Activated naive CD4-positive, alpha-beta T cell treated with anti-CD3 and anti-CD28 coated beads, Interleukin-2, amount 50 U/mL, for 24 hours (primary cell): Measurements from ENCODE around the gene NEURL1B.

Experiments
- H3K27ac Mint-ChIP-seq: one replicate; pipeline ENCODE4 v1.8.0; 2021; ENCODE audit warnings: mild to moderate bottlenecking, mixed read lengths
- H3K27me3 Mint-ChIP-seq: one replicate; pipeline ENCODE4 v1.8.0; 2021; ENCODE audit warnings: mixed read lengths
- H3K36me3 Mint-ChIP-seq: one replicate; pipeline ENCODE4 v1.8.0; 2021; ENCODE audit warnings: mixed read lengths
- H3K4me1 Mint-ChIP-seq: one replicate; pipeline ENCODE4 v1.8.0; 2021; ENCODE audit warnings: mixed read lengths
- H3K4me3 Mint-ChIP-seq: one replicate; pipeline ENCODE4 v1.8.0; 2021; ENCODE audit warnings: mild to moderate bottlenecking, mixed read lengths
- H3K9me3 Mint-ChIP-seq: one replicate; pipeline ENCODE4 v1.8.0; 2021; ENCODE audit warnings: mixed read lengths

The NEURL1B gene

GRCh38 chr5:172715421-172715780 lies 74.3 kb downstream of the NEURL1B start:
- no peaks in the 10 kb centered on the region for H3K36me3 Mint-ChIP-seq
- no peaks in the 10 kb centered on the region for H3K9me3 Mint-ChIP-seq
- H3K4me3 Mint-ChIP-seq: no peak overlapping the region
- peaks cover 2% of the 10 kb centered on the region for H3K27me3 Mint-ChIP-seq
- no peak overlapping the region for H3K27ac Mint-ChIP-seq
- H3K4me1 Mint-ChIP-seq: no peaks in the 10 kb centered on the region

DNA sequence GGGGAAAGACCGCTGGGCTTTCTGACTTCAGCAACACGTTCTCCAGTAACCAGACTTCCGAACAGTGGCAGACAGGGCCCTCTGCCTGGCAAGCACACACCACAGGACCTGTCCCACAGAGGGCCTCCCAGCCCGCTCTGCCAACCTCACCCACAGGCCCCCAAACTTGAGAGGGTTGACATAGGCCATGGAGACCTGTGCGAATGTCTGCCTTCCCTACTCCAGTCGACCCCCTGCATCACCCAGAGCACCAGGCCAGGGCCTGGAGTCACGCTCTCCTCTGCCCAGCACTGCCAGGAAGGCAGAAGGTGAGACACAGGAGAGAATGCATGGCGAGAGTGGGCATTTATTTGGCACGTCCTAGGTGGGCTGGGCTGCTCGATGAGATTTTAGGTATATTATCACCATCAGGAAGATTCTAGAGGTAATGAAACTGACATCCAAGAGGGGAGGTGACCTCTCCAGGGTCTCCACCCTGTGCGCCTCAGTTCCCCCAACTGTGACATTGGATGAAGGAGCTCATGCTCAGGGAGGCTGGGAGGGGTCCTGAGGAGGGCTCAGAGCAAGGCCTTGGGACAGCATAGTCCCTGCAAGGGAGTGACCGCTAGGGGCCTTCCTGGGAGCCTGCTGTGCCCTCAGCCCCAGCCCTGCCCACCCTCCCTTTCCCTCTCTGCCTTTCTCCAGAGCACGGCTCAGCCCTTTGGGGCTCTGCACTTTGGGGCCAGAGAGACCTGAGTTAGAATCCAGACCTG lies 75.0 kb downstream of the NEURL1B start:
- Mint-ChIP-seq H3K9me3 (no peaks in the 10 kb centered on the region), H3K27ac (peak overlapping the region; percentile 25)

DNA sequence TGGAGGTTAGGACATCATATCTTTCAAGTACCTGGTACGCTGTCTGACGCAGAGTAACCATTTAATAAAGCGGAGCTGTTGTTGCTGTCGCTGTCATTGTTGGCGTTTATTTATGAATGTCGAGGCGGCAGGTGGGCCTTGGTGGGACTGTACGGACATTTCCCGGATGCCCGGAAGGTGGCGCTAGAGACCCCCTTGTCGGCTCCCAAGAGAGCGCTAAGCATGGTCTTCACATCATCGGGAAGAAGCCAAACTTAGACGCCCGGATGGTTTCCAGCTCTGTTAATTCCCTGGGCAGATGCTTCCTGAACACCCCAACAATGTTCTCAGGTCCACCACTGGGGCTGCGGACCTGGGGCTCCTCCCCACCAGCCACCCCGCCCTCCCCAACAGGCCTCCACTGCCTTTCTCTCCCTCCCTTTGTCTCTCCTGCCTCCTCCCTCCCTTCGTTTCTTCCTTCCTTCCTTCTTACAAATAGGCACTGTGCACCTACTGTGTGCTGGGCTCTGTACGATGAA lies 75.8 kb downstream of the NEURL1B start:
- Mint-ChIP-seq H3K9me3 (no peaks in the 10 kb centered on the region), H3K4me1 (peaks cover 5% of the 10 kb centered on the region), H3K27ac (no peak overlapping the region), H3K36me3 (no peaks in the 10 kb centered on the region), H3K4me3 (no peak overlapping the region), H3K27me3 (no peaks in the 10 kb centered on the region)

More for the DNA sequence above, 75.0 kb downstream of the NEURL1B start:
- no peaks in the 10 kb centered on the region for H3K36me3 Mint-ChIP-seq
- no peaks in the 10 kb centered on the region for H3K4me1 Mint-ChIP-seq
- peaks cover 2% of the 10 kb centered on the region for H3K27me3 Mint-ChIP-seq
- no peak overlapping the region for H3K4me3 Mint-ChIP-seq

DNA sequence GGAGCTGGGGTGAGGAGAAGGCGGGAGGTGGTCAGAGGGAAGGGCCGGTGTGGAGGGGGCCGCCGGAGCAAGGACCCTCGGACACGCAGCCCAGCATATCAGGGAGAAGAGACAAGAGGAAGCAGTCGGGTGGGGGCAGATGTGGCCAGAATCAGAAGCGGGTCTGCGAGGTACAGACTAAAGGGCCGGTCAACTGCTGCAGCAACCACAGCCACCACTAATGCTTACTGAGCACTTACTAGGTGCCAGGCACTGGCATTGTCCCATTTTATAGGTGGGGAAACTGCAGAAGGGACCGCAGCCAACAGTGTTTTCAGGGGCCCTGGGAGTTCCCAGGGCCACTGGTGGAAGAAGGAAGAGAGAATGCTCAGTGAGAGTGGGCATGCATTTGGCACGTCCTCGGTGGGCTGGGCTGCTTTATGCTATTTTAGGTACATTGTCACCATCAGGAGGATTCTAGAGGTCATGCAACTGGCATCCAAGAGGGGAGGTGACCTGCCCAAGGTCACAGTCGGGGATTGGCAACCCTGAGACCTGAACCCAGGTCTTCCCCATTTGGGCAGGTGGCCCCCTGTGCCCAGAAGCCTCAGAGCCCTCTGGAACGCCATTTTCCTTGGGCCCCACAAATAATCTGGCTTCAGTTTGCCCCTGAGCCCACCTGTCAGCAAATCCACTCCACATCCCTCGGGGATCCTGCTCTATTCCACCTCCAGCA lies 76.6 kb downstream of the NEURL1B start:
- Mint-ChIP-seq H3K9me3 (no peaks in the 10 kb centered on the region), H3K27ac (no peak overlapping the region)

GRCh38 chr5:172718527-172719114 lies 77.6 kb downstream of the NEURL1B start:
- Mint-ChIP-seq H3K27me3 (no peaks in the 10 kb centered on the region), H3K9me3 (no peaks in the 10 kb centered on the region), H3K27ac (no peak overlapping the region), H3K36me3 (no peaks in the 10 kb centered on the region), H3K4me1 (peaks cover 11% of the 10 kb centered on the region), H3K4me3 (no peak overlapping the region)

More for the DNA sequence above, 76.6 kb downstream of the NEURL1B start:
- H3K4me1 Mint-ChIP-seq: peaks cover 11% of the 10 kb centered on the region
- no peaks in the 10 kb centered on the region for H3K27me3 Mint-ChIP-seq
- H3K4me3 Mint-ChIP-seq: no peak overlapping the region
- no peaks in the 10 kb centered on the region for H3K36me3 Mint-ChIP-seq

GRCh38 chr5:172719211-172719610 lies 78.1 kb downstream of the NEURL1B start:
- H3K9me3 Mint-ChIP-seq: no peaks in the 10 kb centered on the region
- H3K36me3 Mint-ChIP-seq: no peaks in the 10 kb centered on the region
- no peak overlapping the region for H3K4me3 Mint-ChIP-seq
- H3K4me1 Mint-ChIP-seq: peaks cover 11% of the 10 kb centered on the region
- no peaks in the 10 kb centered on the region for H3K27me3 Mint-ChIP-seq
- H3K27ac Mint-ChIP-seq: no peak overlapping the region

- H3K27me3 Mint-ChIP-seq: no peaks in the 10 kb centered on the region
- no peak overlapping the region for H3K27ac Mint-ChIP-seq
- no peaks in the 10 kb centered on the region for H3K36me3 Mint-ChIP-seq
- H3K4me1 Mint-ChIP-seq: peaks cover 11% of the 10 kb centered on the region
- H3K9me3 Mint-ChIP-seq: no peaks in the 10 kb centered on the region
- H3K4me3 Mint-ChIP-seq: no peak overlapping the region
These were observed 79.6 kb downstream of the NEURL1B start for GRCh38 chr5:172720655-172721054.

DNA sequence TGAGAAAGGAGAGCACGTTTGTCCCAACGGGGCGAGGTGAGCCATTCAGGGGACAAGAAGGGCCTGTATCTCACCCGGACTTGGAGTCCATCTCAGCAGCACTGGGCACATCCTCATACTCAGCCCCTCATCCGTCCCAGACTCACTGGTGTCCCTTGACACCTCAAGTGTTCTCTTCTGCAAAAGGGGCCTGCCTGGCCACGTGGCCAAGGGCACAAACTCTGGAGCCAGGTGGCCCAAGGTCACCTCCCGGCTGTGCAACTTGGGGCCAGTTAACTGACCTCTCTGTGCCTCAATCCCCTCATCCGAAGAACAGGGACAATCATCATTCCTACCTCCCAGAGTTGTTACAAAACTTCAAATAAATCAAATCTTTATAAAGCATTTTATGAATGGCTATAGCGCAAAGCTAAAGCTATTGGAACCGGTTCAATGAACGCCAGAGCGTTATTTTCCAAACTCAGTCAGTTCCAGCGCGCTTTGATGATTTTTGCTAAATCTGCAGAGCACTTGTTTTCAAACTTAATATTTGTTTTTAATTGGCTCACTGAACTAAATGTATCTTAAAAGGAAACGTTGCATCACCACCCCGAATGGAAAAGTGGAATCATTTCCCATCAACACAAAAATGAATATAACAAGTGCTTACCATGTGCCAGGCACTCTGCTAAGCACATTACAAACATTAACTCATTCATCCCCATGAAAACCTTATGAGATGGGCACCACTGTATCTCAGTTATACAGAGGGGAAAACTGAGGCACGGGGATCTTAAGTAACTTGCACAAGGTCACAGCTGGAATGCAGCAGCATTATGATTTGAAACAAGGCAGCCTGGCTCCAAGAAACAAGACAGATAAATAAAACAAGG lies 80.6 kb downstream of the NEURL1B start:
- Mint-ChIP-seq H3K27me3 (no peaks in the 10 kb centered on the region), H3K4me3 (no peak overlapping the region), H3K4me1 (peaks cover 11% of the 10 kb centered on the region), H3K27ac (peak overlapping the region; percentile 13), H3K9me3 (no peaks in the 10 kb centered on the region), H3K36me3 (no peaks in the 10 kb centered on the region)

- no peak overlapping the region for H3K4me3 Mint-ChIP-seq
- H3K9me3 Mint-ChIP-seq: no peaks in the 10 kb centered on the region
- no peaks in the 10 kb centered on the region for H3K36me3 Mint-ChIP-seq
- H3K27me3 Mint-ChIP-seq: no peaks in the 10 kb centered on the region
- H3K27ac Mint-ChIP-seq: peak overlapping the region; percentile 13
- peaks cover 11% of the 10 kb centered on the region for H3K4me1 Mint-ChIP-seq
These were observed 81.3 kb downstream of the NEURL1B start for GRCh38 chr5:172722327-172722815.

DNA sequence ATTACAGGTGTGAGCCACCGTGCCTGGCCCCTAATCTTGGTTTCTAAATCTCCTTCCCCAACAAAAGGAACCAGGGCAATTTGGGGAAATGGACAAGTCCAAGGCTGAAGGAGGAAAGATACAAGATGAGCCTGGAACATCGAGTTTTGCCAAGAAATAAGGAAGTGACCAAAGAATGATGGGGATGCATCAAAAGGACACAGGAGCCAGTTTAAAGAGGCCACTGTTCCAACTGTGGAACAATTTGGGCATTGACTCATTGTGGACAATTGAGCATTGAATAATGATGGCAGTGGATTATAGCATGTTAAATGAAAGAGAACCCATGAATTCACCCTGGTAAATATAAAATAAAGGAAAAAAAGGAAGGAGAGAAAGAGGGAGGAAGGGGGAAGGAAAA lies 82.4 kb downstream of the NEURL1B start:
- H3K4me1 Mint-ChIP-seq: peaks cover 11% of the 10 kb centered on the region
- H3K27me3 Mint-ChIP-seq: peaks cover 1% of the 10 kb centered on the region
- no peak overlapping the region for H3K4me3 Mint-ChIP-seq
- H3K9me3 Mint-ChIP-seq: no peaks in the 10 kb centered on the region
- peak overlapping the region; percentile 15 for H3K27ac Mint-ChIP-seq
- H3K36me3 Mint-ChIP-seq: no peaks in the 10 kb centered on the region

GRCh38 chr5:172724242-172725183 lies 83.5 kb downstream of the NEURL1B start:
- Mint-ChIP-seq H3K36me3 (no peaks in the 10 kb centered on the region), H3K27ac (peak overlapping the region; percentile 52), H3K4me1 (peaks cover 11% of the 10 kb centered on the region), H3K4me3 (no peak overlapping the region), H3K9me3 (no peaks in the 10 kb centered on the region), H3K27me3 (peaks cover 1% of the 10 kb centered on the region)

GRCh38 chr5:172725273-172725672 lies 84.2 kb downstream of the NEURL1B start:
- H3K27ac Mint-ChIP-seq: peak overlapping the region; percentile 48
- no peaks in the 10 kb centered on the region for H3K36me3 Mint-ChIP-seq
- peaks cover 1% of the 10 kb centered on the region for H3K27me3 Mint-ChIP-seq
- no peak overlapping the region for H3K4me3 Mint-ChIP-seq
- peaks cover 11% of the 10 kb centered on the region for H3K4me1 Mint-ChIP-seq
- H3K9me3 Mint-ChIP-seq: no peaks in the 10 kb centered on the region

- H3K4me1 Mint-ChIP-seq: peaks cover 11% of the 10 kb centered on the region
- no peaks in the 10 kb centered on the region for H3K9me3 Mint-ChIP-seq
- H3K27me3 Mint-ChIP-seq: peaks cover 1% of the 10 kb centered on the region
- no peak overlapping the region for H3K27ac Mint-ChIP-seq
- no peak overlapping the region for H3K4me3 Mint-ChIP-seq
- no peaks in the 10 kb centered on the region for H3K36me3 Mint-ChIP-seq
These were observed 84.7 kb downstream of the NEURL1B start for GRCh38 chr5:172725785-172726184.

GRCh38 chr5:172726966-172727365 lies 85.9 kb downstream of the NEURL1B start:
- H3K36me3 Mint-ChIP-seq: no peaks in the 10 kb centered on the region
- H3K4me1 Mint-ChIP-seq: peaks cover 5% of the 10 kb centered on the region
- H3K27ac Mint-ChIP-seq: no peak overlapping the region
- no peaks in the 10 kb centered on the region for H3K9me3 Mint-ChIP-seq
- H3K4me3 Mint-ChIP-seq: no peak overlapping the region
- H3K27me3 Mint-ChIP-seq: peaks cover 1% of the 10 kb centered on the region
